HG02970 (cell line): ENCODE data around the gene EMC10.

ENCODE experiments used
- ATAC-seq: cut with Tn5 transposase; IDR thresholded peaks from one replicate; pipeline ENCODE4 v1.9.1; 2021; ENCODE audit warnings: mild to moderate bottlenecking, moderate library complexity, moderate number of reproducible peaks; ENCODE audit not compliant: unreplicated experiment, low FRiP score

The EMC10 gene

GRCh38 chr19:50537769-50538230, 61.5 kb downstream of the EMC10 start:
- ATAC-seq, result no peak
